Measurements from ENCODE around the gene ZNF281.

- TF ChIP-seq, protein P1, sequence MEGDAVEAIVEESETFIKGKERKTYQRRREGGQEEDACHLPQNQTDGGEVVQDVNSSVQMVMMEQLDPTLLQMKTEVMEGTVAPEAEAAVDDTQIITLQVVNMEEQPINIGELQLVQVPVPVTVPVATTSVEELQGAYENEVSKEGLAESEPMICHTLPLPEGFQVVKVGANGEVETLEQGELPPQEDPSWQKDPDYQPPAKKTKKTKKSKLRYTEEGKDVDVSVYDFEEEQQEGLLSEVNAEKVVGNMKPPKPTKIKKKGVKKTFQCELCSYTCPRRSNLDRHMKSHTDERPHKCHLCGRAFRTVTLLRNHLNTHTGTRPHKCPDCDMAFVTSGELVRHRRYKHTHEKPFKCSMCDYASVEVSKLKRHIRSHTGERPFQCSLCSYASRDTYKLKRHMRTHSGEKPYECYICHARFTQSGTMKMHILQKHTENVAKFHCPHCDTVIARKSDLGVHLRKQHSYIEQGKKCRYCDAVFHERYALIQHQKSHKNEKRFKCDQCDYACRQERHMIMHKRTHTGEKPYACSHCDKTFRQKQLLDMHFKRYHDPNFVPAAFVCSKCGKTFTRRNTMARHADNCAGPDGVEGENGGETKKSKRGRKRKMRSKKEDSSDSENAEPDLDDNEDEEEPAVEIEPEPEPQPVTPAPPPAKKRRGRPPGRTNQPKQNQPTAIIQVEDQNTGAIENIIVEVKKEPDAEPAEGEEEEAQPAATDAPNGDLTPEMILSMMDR (IDR thresholded peaks at IDR 0.05) = no peak
- TF ChIP-seq ZFX (IDR thresholded peaks at IDR 0.05; ENCODE audit: borderline replicate concordance) = no peak
Observed at GRCh38 chr1:200380589-200381021, 29.2 kb downstream of the ZNF281 start.
